GM12878 (cell line): ENCODE results near the gene VIPR1. TPM values are rescaled to one million over a fixed set of nuclear protein-coding genes. Genes with fewer than 3 reads are reported as not detected.
A peak's percentile ranks its signal among the peaks of the same experiment; 100 is the strongest.
"Not testable (repeated sequence)": the region's sequence is repeated elsewhere in the genome, so short reads cannot be mapped to it uniquely, and the experiment has no call there.

Experiments
- ATAC-seq: fragments of 200-7000 bp; cut with Tn5 transposase; 3 replicates; pipeline ENCODE4 v1.9.1; 2020; ENCODE audit warnings: mild to moderate bottlenecking, moderate library complexity
- BruUV-seq: library from RNA; stranded (reverse); fragments of 400-500 nt; replicated peaks from 2 replicates; lab custom pipeline; 2021; lab: Mats Ljungman, UMichigan
- CTCF ChIA-PET: fragments of 300-600 bp; sonication (Branson Sonifier 250); formaldehyde crosslinking; extraction: SDS; loops from one replicate; lab custom pipeline; 2021; ENCODE audit warnings: inconsistent platforms; lab: Yijun Ruan, JAX
- POLR2A ChIA-PET: fragments of 350-600 bp; formaldehyde crosslinking; extraction: SDS; loops from one replicate; lab custom pipeline; 2021; ENCODE audit warnings: inconsistent platforms; lab: Charles Lee
- RAD21 ChIA-PET: fragments of 300-600 bp; sonication (Branson Sonifier 250); formaldehyde crosslinking; loops from one replicate; lab custom pipeline; 2023; ENCODE audit warnings: antibody characterized with exemption; ENCODE audit not compliant: unreplicated experiment; lab: Charles Lee
- SMC1A ChIA-PET: fragments of 300-600 bp; sonication (Branson Sonifier 250); formaldehyde crosslinking; loops from one replicate; lab custom pipeline; 2023; ENCODE audit not compliant: unreplicated experiment, uncharacterized antibody; lab: Charles Lee
- DNase-seq: peaks from one replicate; pipeline ENCODE4 v3.0.0-alpha.2; 2011; ENCODE audit warnings: low read depth, low spot score
- FAIRE-seq: peaks from 3 replicates; lab custom pipeline; 2011; peaks lifted over from hg19 to GRCh38; lab: Jason Lieb, UNC
- H2AFZ ChIP-seq: 2 replicates; pipeline ENCODE4 v1.6.0; 2011; ENCODE audit warnings: low read depth, low read length, control low read depth; ENCODE audit not compliant: control insufficient read depth
- H3K27ac ChIP-seq: 2 replicates; pipeline ENCODE4 v1.5.1; 2011; ENCODE audit warnings: control low read depth; ENCODE audit not compliant: control insufficient read depth, insufficient read depth
- H3K27me3 ChIP-seq, 2 experiments: replicated peaks in 1 of 2; 2 replicates each; pipeline versions ENCODE4 v1.6.0 to v1.6.1; 2011; ENCODE audit warnings: low read length in 1 of 2; ENCODE audit not compliant: control insufficient read depth in 2 of 2, insufficient read depth in 2 of 2
- H3K36me3 ChIP-seq, 2 experiments: 2 replicates each; pipeline ENCODE4 v1.5.1; 2011; ENCODE audit warnings: low read length in 1 of 2; ENCODE audit not compliant: control insufficient read depth in 2 of 2, insufficient read depth in 2 of 2
- H3K4me1 ChIP-seq: 2 replicates; pipeline ENCODE4 v1.6.1; 2011; ENCODE audit warnings: mild to moderate bottlenecking, low read length, moderate library complexity, mixed read lengths; ENCODE audit not compliant: control insufficient read depth, insufficient read depth
- H3K4me2 ChIP-seq: 2 replicates; pipeline ENCODE4 v1.6.0; 2011; ENCODE audit warnings: control low read depth; ENCODE audit not compliant: control insufficient read depth, insufficient read depth
- H3K4me3 ChIP-seq: fragments of 200-600 bp; sonication (generic); 2 replicates; pipeline ENCODE4 v1.5.1; 2016
- H3K79me2 ChIP-seq: 2 replicates; pipeline ENCODE4 v1.6.0; 2011; ENCODE audit warnings: low read length; ENCODE audit not compliant: control insufficient read depth, insufficient read depth
- H3K9ac ChIP-seq: 2 replicates; pipeline ENCODE4 v1.8.0; 2011; ENCODE audit warnings: low read length, control low read depth, mixed read lengths; ENCODE audit not compliant: control insufficient read depth, insufficient read depth
- H3K9me3 ChIP-seq: replicated peaks from 3 replicates; pipeline ENCODE4 v1.5.1; 2011; ENCODE audit warnings: mild to moderate bottlenecking, low read length; ENCODE audit not compliant: control insufficient read depth, insufficient read depth
- H4K20me1 ChIP-seq: 2 replicates; pipeline ENCODE4 v1.6.0; 2011; ENCODE audit not compliant: control insufficient read depth, insufficient read depth
- RUNX3 ChIP-seq: IDR thresholded peaks from 2 replicates; pipeline ENCODE4 v1.6.1; 2012; ENCODE audit warnings: low read length, inconsistent platforms
- SPI1 ChIP-seq: IDR thresholded peaks from 2 replicates; pipeline ENCODE4 v1.6.1; 2011; ENCODE audit warnings: low read depth, mild to moderate bottlenecking, low read length, moderate library complexity, borderline replicate concordance; ENCODE audit not compliant: insufficient read depth
- TCF7 ChIP-seq: IDR thresholded peaks from 2 replicates; pipeline ENCODE4 v1.6.1; 2014; ENCODE audit warnings: antibody characterized with exemption, borderline replicate concordance
- WGBS: methylation state at CpG from one replicate; pipeline ENCODE4 v1.1.6; 2016; ENCODE audit warnings: low lambda C conversion rate; ENCODE audit not compliant: insufficient replicate concordance, insufficient coverage; ENCODE audit errors: missing lambda C conversion rate; 5-methylcytosine and 5-hydroxymethylcytosine counted together
- in situ Hi-C: fragments of 300-500 bp; cut with MboI; formaldehyde crosslinking; loops from 9 replicates; pipeline ENCODE4 v1.14.3; 2018; ENCODE audit warnings: mixed read lengths
- intact Hi-C: fragments of 100-400 bp; cut with micrococcal nuclease; formaldehyde crosslinking; loops from one replicate; pipeline ENCODE4 v1.14.2; 2022; ENCODE audit not compliant: unreplicated experiment
- polyA plus RNA-seq, 11 experiments: library from polyadenylated mRNA; depleted of rRNA in 4 of 11; unstranded in 6 of 11; stranded (reverse) in 5 of 11; fragments of >200 nt; fragmentation: Nextera tagmentation in 4 of 11; fragmentation: Illumina TruSeq in 1 of 11; extraction: Ambion mirVana in 4 of 11; extraction: Trizol in 1 of 11; gene quantifications; 1 replicate in 1 of 11; 2 replicates in 10 of 11; pipeline versions ENCODE4 v1.2.1 to v1.2.3, GENCODE V29; 2011 to 2016; ENCODE audit warnings: inconsistent platforms in 2 of 11, missing spikeins in 2 of 11, low read depth in 1 of 11
- total RNA-seq, 4 experiments: library from RNA; depleted of rRNA in 3 of 4; stranded (reverse); fragments of >200 nt in 3 of 4; fragmentation: Illumina TruSeq in 1 of 4; extraction: Trizol in 1 of 4; gene quantifications; 2 replicates each; pipeline versions ENCODE4 v1.2.1 to v1.2.3, GENCODE V29; 2013 to 2021
- TF ChIP-seq, protein P1 (sequence below): fragments of 450-650 bp; IDR thresholded peaks from 2 replicates; pipeline ENCODE4 v1.6.1; 2016; ENCODE audit warnings: mild to moderate bottlenecking

The VIPR1 gene
- total and polyA plus RNA-seq, 10 of the 15 experiments (the other 5 are each of a cell fraction or from before 2014, with no cell fraction given) = 0.03 to 0.28 (median 0.12) TPM; not detected in 6

DNA sequence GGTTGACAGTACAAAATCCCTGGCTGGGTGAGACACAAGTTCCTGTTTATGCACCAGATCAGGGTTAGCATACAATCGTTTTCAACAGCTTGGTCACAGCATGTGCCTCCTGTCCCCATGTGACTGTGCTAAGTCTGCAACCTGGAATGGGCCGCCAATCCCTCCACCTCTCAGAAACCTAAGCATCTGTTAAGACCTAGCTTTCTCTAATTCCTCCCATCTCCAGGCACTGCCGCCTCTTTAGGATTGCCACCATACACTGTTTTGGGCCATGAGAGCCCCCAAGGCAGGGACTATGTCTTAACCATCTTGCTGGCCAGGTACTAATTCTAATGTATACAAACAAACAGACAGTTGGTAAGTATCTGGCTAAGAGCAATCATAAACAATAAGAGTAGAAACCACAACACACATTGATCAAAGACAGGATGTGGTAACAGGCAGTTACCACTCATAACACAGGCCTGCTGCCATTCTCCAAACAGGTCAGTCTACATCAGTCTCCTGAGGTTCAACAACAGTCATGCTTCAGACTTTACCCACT is 53.7 kb downstream of the VIPR1 start:
- H3K79me2 ChIP-seq = no peaks in the 10 kb centered on the region
- in situ Hi-C loops = no loop called here
- DNase-seq (no peak), ATAC-seq (peak; percentile 82), FAIRE-seq (peak; percentile 88)
- peaks cover 11 to 31% of the 10 kb centered on the region in 2 experiments for H3K36me3 ChIP-seq
- no peaks in the 10 kb centered on the region for H4K20me1 ChIP-seq
- H3K9me3 ChIP-seq = no peaks in the 10 kb centered on the region; the same call in 2 of the 3 replicates
- H3K4me1 ChIP-seq = peaks cover 3% of the 10 kb centered on the region; the same call in 1 of the 2 replicates
- no peak overlapping the region for H3K4me2 ChIP-seq
- no peak overlapping the region for H3K9ac ChIP-seq
- intact Hi-C loops = no loop called here
- CTCF ChIA-PET = no interaction called here
- RAD21 ChIA-PET = no interaction called here
- no TSS peak for BruUV-seq
- H3K27me3 ChIP-seq = no peaks in the 10 kb centered on the region
- 33% methylated on average over 3 of the region's 3 CpGs for WGBS
- no peak overlapping the region for H3K4me3 ChIP-seq
- SMC1A ChIA-PET = no interaction called here
- TF ChIP-seq, protein P1, sequence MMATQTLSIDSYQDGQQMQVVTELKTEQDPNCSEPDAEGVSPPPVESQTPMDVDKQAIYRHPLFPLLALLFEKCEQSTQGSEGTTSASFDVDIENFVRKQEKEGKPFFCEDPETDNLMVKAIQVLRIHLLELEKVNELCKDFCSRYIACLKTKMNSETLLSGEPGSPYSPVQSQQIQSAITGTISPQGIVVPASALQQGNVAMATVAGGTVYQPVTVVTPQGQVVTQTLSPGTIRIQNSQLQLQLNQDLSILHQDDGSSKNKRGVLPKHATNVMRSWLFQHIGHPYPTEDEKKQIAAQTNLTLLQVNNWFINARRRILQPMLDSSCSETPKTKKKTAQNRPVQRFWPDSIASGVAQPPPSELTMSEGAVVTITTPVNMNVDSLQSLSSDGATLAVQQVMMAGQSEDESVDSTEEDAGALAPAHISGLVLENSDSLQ = peak; percentile 14; the same call in 1 of the 2 replicates
- TF ChIP-seq SPI1 (no peak), RUNX3 (peak; percentile 88), TCF7 (peak; percentile 37; the same call in 1 of the 2 replicates)
- H3K27ac ChIP-seq = no peak overlapping the region
- H2AFZ ChIP-seq = no peak overlapping the region
- POLR2A ChIA-PET = no interaction called here

DNA sequence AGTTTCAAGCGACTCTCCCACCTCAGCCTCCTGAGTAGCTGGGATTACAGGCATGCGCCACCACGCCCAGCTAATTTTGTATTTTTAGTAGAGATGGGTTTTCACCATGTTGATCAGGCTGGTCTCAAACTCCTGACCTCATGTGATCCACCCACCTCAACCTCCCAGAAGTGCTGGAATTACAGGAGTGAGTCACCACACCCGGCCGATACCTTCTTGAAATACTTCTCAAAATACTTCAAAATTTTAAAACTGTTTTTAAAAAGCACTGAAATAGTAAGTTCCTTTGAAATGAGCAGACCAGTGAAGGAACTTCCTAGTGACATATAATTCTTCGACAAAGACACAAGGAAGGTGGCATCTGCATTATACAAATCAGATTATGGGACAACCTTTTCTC is 54.4 kb downstream of the VIPR1 start:
- H3K27ac ChIP-seq, BruUV-seq, H3K4me2 ChIP-seq, SMC1A ChIA-PET, H3K9ac ChIP-seq, in situ Hi-C loops, H3K9me3 ChIP-seq, ATAC-seq, H3K79me2 ChIP-seq, H3K4me1 ChIP-seq, RAD21 ChIA-PET, intact Hi-C loops, H2AFZ ChIP-seq, DNase-seq, H3K27me3 ChIP-seq, H4K20me1 ChIP-seq, POLR2A ChIA-PET, FAIRE-seq, H3K4me3 ChIP-seq: not testable (repeated sequence)
- WGBS = 93% methylated on average over 6 of the region's 6 CpGs
- CTCF ChIA-PET = interaction anchor here (0.6 to 1.3 kb wide), 2 partner anchors 10 to 93 kb away, joined by 3 to 4 read pairs; no protein-coding TSS in a partner anchor
- H3K36me3 ChIP-seq = peaks cover 11 to 31% of the 10 kb centered on the region in 2 experiments
